ENCODE results near the gene MINDY4.

- TF ChIP-seq RAD21 (IDR thresholded peaks at IDR 0.05; ENCODE audit: low read depth) (no peak), TEAD4 (IDR thresholded peaks at IDR 0.05) (no peak), YY1 (IDR thresholded peaks at IDR 0.05; ENCODE audit: low read depth) (no peak), TAF1 (IDR thresholded peaks at IDR 0.05; ENCODE audit: low read depth) (no peak), NFIC (IDR thresholded peaks at IDR 0.05) (no peak), CEBPB (IDR thresholded peaks at IDR 0.05) (no peak), FOXM1 (IDR thresholded peaks at IDR 0.05; ENCODE audit: borderline replicate concordance, low read depth) (no peak), USF1 (IDR thresholded peaks at IDR 0.05) (no peak), ZBTB7A (IDR thresholded peaks at IDR 0.05; ENCODE audit: low read depth) (no peak), TCF12 (IDR thresholded peaks at IDR 0.05; ENCODE audit: low read depth) (no peak)
- TF ChIP-seq, protein P1, sequence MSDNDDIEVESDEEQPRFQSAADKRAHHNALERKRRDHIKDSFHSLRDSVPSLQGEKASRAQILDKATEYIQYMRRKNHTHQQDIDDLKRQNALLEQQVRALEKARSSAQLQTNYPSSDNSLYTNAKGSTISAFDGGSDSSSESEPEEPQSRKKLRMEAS (IDR thresholded peaks at IDR 0.05) = no peak
- TF ChIP-seq, protein P2, sequence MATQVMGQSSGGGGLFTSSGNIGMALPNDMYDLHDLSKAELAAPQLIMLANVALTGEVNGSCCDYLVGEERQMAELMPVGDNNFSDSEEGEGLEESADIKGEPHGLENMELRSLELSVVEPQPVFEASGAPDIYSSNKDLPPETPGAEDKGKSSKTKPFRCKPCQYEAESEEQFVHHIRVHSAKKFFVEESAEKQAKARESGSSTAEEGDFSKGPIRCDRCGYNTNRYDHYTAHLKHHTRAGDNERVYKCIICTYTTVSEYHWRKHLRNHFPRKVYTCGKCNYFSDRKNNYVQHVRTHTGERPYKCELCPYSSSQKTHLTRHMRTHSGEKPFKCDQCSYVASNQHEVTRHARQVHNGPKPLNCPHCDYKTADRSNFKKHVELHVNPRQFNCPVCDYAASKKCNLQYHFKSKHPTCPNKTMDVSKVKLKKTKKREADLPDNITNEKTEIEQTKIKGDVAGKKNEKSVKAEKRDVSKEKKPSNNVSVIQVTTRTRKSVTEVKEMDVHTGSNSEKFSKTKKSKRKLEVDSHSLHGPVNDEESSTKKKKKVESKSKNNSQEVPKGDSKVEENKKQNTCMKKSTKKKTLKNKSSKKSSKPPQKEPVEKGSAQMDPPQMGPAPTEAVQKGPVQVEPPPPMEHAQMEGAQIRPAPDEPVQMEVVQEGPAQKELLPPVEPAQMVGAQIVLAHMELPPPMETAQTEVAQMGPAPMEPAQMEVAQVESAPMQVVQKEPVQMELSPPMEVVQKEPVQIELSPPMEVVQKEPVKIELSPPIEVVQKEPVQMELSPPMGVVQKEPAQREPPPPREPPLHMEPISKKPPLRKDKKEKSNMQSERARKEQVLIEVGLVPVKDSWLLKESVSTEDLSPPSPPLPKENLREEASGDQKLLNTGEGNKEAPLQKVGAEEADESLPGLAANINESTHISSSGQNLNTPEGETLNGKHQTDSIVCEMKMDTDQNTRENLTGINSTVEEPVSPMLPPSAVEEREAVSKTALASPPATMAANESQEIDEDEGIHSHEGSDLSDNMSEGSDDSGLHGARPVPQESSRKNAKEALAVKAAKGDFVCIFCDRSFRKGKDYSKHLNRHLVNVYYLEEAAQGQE (IDR thresholded peaks at IDR 0.05; ENCODE audit: low read depth) = no peak
Observed at GRCh38 chr7:30906515-30907240, 135.5 kb downstream of the MINDY4 start.
